H1 (cell line): ENCODE data around the gene DBNDD2. TPM values are rescaled to one million over a fixed set of nuclear protein-coding genes. Genes with fewer than 3 reads are reported as not detected.

ENCODE experiments used
- CTCF ChIA-PET: fragments of 300-600 bp; sonication (Branson Sonifier 250); formaldehyde crosslinking; loops from one replicate; lab custom pipeline; 2021; ENCODE audit not compliant: partially characterized antibody; lab: Charles Lee
- POLR2A ChIA-PET: fragments of 300-600 bp; sonication (Branson Sonifier 250); formaldehyde crosslinking; loops from one replicate; lab custom pipeline; 2021; ENCODE audit warnings: inconsistent platforms; ENCODE audit not compliant: partially characterized antibody; lab: Charles Lee
- DNase-seq, 2 experiments: peaks; one replicate each; pipeline versions ENCODE4 v3.0.0 to v3.0.0-alpha.2; 2010 to 2022; ENCODE audit warnings: low spot score in 2 of 2, low read depth in 1 of 2, mixed read lengths in 1 of 2
- FAIRE-seq: peaks from 2 replicates; lab custom pipeline; 2011; peaks lifted over from hg19 to GRCh38; lab: Jason Lieb, UNC
- H2AFZ ChIP-seq: 2 replicates; pipeline ENCODE4 v1.8.1; 2012; ENCODE audit warnings: low read length, inconsistent platforms
- H2AK5ac ChIP-seq: 2 replicates; pipeline ENCODE4 v1.6.1; 2013; ENCODE audit warnings: low read depth, low read length
- H2BK120ac ChIP-seq: replicated peaks from 2 replicates; pipeline ENCODE3; 2013; ENCODE audit warnings: low read depth, low read length, inconsistent platforms
- H2BK12ac ChIP-seq: 2 replicates; pipeline ENCODE4 v1.6.1; 2013; ENCODE audit warnings: low read depth, low read length
- H2BK15ac ChIP-seq: 2 replicates; pipeline ENCODE4 v1.6.1; 2013; ENCODE audit warnings: low read length
- H2BK20ac ChIP-seq: 2 replicates; pipeline ENCODE4 v1.6.1; 2013; ENCODE audit warnings: low read length
- H2BK5ac ChIP-seq: 2 replicates; pipeline ENCODE4 v1.6.1; 2013; ENCODE audit warnings: low read depth, low read length
- H3K14ac ChIP-seq: 2 replicates; pipeline ENCODE4 v1.6.1; 2013; ENCODE audit warnings: inconsistent platforms; ENCODE audit not compliant: insufficient read length
- H3K18ac ChIP-seq: 2 replicates; pipeline ENCODE4 v1.6.1; 2013; ENCODE audit warnings: low read length; ENCODE audit errors: extremely low read depth
- H3K23ac ChIP-seq: 2 replicates; pipeline ENCODE4 v1.6.1; 2013; ENCODE audit warnings: inconsistent platforms; ENCODE audit not compliant: insufficient read length
- H3K23me2 ChIP-seq: 2 replicates; pipeline ENCODE4 v1.6.1; 2013; ENCODE audit warnings: low read depth, low read length
- H3K27ac ChIP-seq: 2 replicates; pipeline ENCODE4 v1.6.1; 2011; ENCODE audit warnings: low read depth, low read length, inconsistent platforms
- H3K27me3 ChIP-seq, 4 experiments: replicated peaks in 1 of 4; 1 replicate in 1 of 4; 2 replicates in 3 of 4; pipeline versions ENCODE4 v1.6.1 to v1.8.1; 2011 to 2013; ENCODE audit warnings: low read length in 3 of 4, mild to moderate bottlenecking in 3 of 4, inconsistent platforms in 2 of 4, mixed read lengths in 2 of 4, moderate library complexity in 1 of 4; ENCODE audit not compliant: control insufficient read depth in 3 of 4, insufficient read depth in 3 of 4; ENCODE audit errors: extremely low read depth in 1 of 4
- H3K36me3 ChIP-seq, 4 experiments: 2 replicates each; pipeline versions ENCODE4 v1.6.1 to v1.8.1; 2011 to 2013; ENCODE audit warnings: mild to moderate bottlenecking in 4 of 4, low read length in 3 of 4, moderate library complexity in 2 of 4, control low read depth in 1 of 4, inconsistent platforms in 1 of 4; ENCODE audit not compliant: insufficient read depth in 4 of 4, control insufficient read depth in 2 of 4
- H3K4ac ChIP-seq: replicated peaks from 2 replicates; pipeline ENCODE3; 2013; ENCODE audit warnings: low read length, low read depth, mixed read lengths, inconsistent platforms; ENCODE audit not compliant: insufficient read length
- H3K4me1 ChIP-seq, 4 experiments: replicated peaks in 1 of 4; 1 replicate in 1 of 4; 2 replicates in 3 of 4; pipeline versions ENCODE4 v1.6.1 to v1.8.1; 2011 to 2013; ENCODE audit warnings: low read length in 3 of 4, inconsistent platforms in 2 of 4, mixed read lengths in 1 of 4; ENCODE audit not compliant: insufficient read depth in 4 of 4, control insufficient read depth in 3 of 4
- H3K4me2 ChIP-seq, 2 experiments: 2 replicates each; pipeline versions ENCODE4 v1.6.1 to v1.8.1; 2011 to 2013; ENCODE audit warnings: low read depth in 2 of 2, low read length in 2 of 2, control low read depth in 1 of 2, inconsistent platforms in 1 of 2, mild to moderate bottlenecking in 1 of 2; ENCODE audit not compliant: insufficient read depth in 1 of 2
- H3K4me3 ChIP-seq, 4 experiments: fragments of 200-600, 300-600 bp in 1 of 4; sonication (generic), shearing (Covaris generic), sonication (Bioruptor Twin) in 1 of 4; 2 replicates each; pipeline versions ENCODE4 v1.5.1 to v1.8.1; 2011 to 2016; ENCODE audit warnings: low read length in 4 of 4, low read depth in 3 of 4, control low read depth in 2 of 4, inconsistent platforms in 2 of 4, mild to moderate bottlenecking in 2 of 4, mixed read lengths in 1 of 4, moderate library complexity in 1 of 4; ENCODE audit not compliant: insufficient read depth in 2 of 4; ENCODE audit errors: extremely low read depth in 1 of 4
- H3K56ac ChIP-seq: replicated peaks from 2 replicates; pipeline ENCODE3; 2013; ENCODE audit warnings: low read depth, mild to moderate bottlenecking, mixed read lengths, low read length, inconsistent platforms; ENCODE audit not compliant: insufficient read length
- H3K79me1 ChIP-seq: 2 replicates; pipeline ENCODE4 v1.6.1; 2013; ENCODE audit warnings: low read depth, low read length, control low read depth
- H3K79me2 ChIP-seq, 2 experiments: 2 replicates each; pipeline versions ENCODE4 v1.6.1 to v1.8.1; 2012 to 2013; ENCODE audit warnings: low read length in 2 of 2, mild to moderate bottlenecking in 2 of 2, inconsistent platforms in 1 of 2; ENCODE audit not compliant: insufficient read depth in 2 of 2, control insufficient read depth in 1 of 2
- H3K9ac ChIP-seq, 4 experiments: replicated peaks in 1 of 4; 1 replicate in 1 of 4; 2 replicates in 3 of 4; pipeline versions ENCODE4 v1.6.1 to v1.8.1; 2011 to 2013; ENCODE audit warnings: low read depth in 3 of 4, low read length in 3 of 4, control low read depth in 2 of 4, mild to moderate bottlenecking in 2 of 4, moderate library complexity in 2 of 4, inconsistent platforms in 1 of 4; ENCODE audit errors: extremely low read depth in 1 of 4
- H3K9me3 ChIP-seq, 2 experiments: 2 replicates each; pipeline versions ENCODE4 v1.6.1 to v1.8.1; 2012 to 2013; ENCODE audit warnings: mild to moderate bottlenecking in 2 of 2, moderate library complexity in 2 of 2, control low read depth in 1 of 2, inconsistent platforms in 1 of 2, low read depth in 1 of 2, low read length in 1 of 2, mixed read lengths in 1 of 2; ENCODE audit not compliant: insufficient read depth in 2 of 2
- H4K20me1 ChIP-seq, 2 experiments: replicated peaks in 1 of 2; 2 replicates each; pipeline versions ENCODE3 to v1.8.1; 2011 to 2013; ENCODE audit warnings: inconsistent platforms in 2 of 2, low read length in 2 of 2, mild to moderate bottlenecking in 1 of 2; ENCODE audit not compliant: insufficient read depth in 2 of 2, control insufficient read depth in 1 of 2
- H4K5ac ChIP-seq: 2 replicates; pipeline ENCODE4 v1.6.1; 2013; ENCODE audit warnings: low read length, low read depth, mixed read lengths, inconsistent platforms; ENCODE audit not compliant: insufficient read length
- H4K8ac ChIP-seq: 2 replicates; pipeline ENCODE4 v1.8.0; 2013; ENCODE audit warnings: mild to moderate bottlenecking, moderate library complexity, low read length, inconsistent platforms; ENCODE audit not compliant: insufficient read depth; ENCODE audit errors: extremely low read depth
- H4K91ac ChIP-seq: replicated peaks from 2 replicates; pipeline ENCODE3; 2013; ENCODE audit warnings: low read length, mixed read lengths, inconsistent platforms; ENCODE audit not compliant: insufficient read length
- CBX8 ChIP-seq: fragments of 300-800, 300-1000 bp; sonication (generic); IDR thresholded peaks from 2 replicates; pipeline ENCODE4 v1.7.1; 2016; ENCODE audit warnings: low read depth, low read length, borderline replicate concordance
- CHD2 ChIP-seq: IDR thresholded peaks from 2 replicates; pipeline ENCODE4 v1.6.1; 2012; ENCODE audit warnings: low read length, improper control_type of control experiment
- CREB1 ChIP-seq: IDR thresholded peaks from 2 replicates; pipeline ENCODE4 v1.6.1; 2012; ENCODE audit warnings: inconsistent platforms
- NRF1 ChIP-seq: IDR thresholded peaks from 2 replicates; pipeline ENCODE4 v1.6.1; 2011; ENCODE audit warnings: mild to moderate bottlenecking, low read depth, low read length, improper control_type of control experiment
- RAD21 ChIP-seq, 2 experiments: IDR thresholded peaks in 1 of 2; conservative IDR thresholded peaks in 1 of 2; 2 replicates each; pipeline ENCODE4 v1.6.1; 2011; ENCODE audit warnings: low read depth in 2 of 2, low read length in 2 of 2, improper control_type of control experiment in 1 of 2, inconsistent platforms in 1 of 2, mild to moderate bottlenecking in 1 of 2, moderate library complexity in 1 of 2
- RBBP5 ChIP-seq: IDR thresholded peaks from 2 replicates; pipeline ENCODE4 v1.7.1; 2012; ENCODE audit warnings: low read depth, mild to moderate bottlenecking, inconsistent platforms, low read length, moderate library complexity, borderline replicate concordance
- SIRT6 ChIP-seq: IDR thresholded peaks from one replicate; pipeline ENCODE4 v1.7.1; 2012; ENCODE audit warnings: low read length, inconsistent platforms
- SIX5 ChIP-seq: IDR thresholded peaks from 2 replicates; pipeline ENCODE4 v1.6.1; 2011; ENCODE audit warnings: mild to moderate bottlenecking, low read depth, low read length
- SP1 ChIP-seq: IDR thresholded peaks from 2 replicates; pipeline ENCODE4 v1.6.1; 2011; ENCODE audit warnings: low read depth, low read length
- SP2 ChIP-seq: IDR thresholded peaks from 2 replicates; pipeline ENCODE4 v1.6.1; 2012; ENCODE audit warnings: mild to moderate bottlenecking, low read length, inconsistent platforms
- SUZ12 ChIP-seq: fragments of 200-600 bp; sonication (generic); IDR thresholded peaks from 2 replicates; pipeline ENCODE4 v1.6.1; 2012; ENCODE audit warnings: mild to moderate bottlenecking, inconsistent platforms, low read length, moderate library complexity, mixed read lengths
- TAF1 ChIP-seq: IDR thresholded peaks from 2 replicates; pipeline ENCODE4 v1.6.1; 2011; ENCODE audit warnings: mild to moderate bottlenecking, low read depth, low read length
- WGBS, 2 experiments: shearing (Covaris generic) in 1 of 2; methylation state at CpG; one replicate each; pipeline versions ENCODE4 v1.1.6 to v1.1.7; 2013 to 2015; ENCODE audit warnings: low lambda C conversion rate in 2 of 2, mixed read lengths in 2 of 2, inconsistent platforms in 1 of 2, low coverage in 1 of 2, missing lambda C conversion rate in 1 of 2; ENCODE audit not compliant: insufficient replicate concordance in 2 of 2, insufficient coverage in 1 of 2, insufficient read length in 1 of 2; ENCODE audit errors: extremely low coverage in 1 of 2, missing lambda C conversion rate in 1 of 2; 5-methylcytosine and 5-hydroxymethylcytosine counted together
- polyA plus RNA-seq, 7 experiments: library from polyadenylated mRNA; depleted of rRNA in 3 of 7; stranded (reverse) in 5 of 7; unstranded in 2 of 7; fragments of >200 nt in 5 of 7; fragments of 200-250 nt in 2 of 7; gene quantifications; 1 replicate in 5 of 7; 2 replicates in 1 of 7; 4 replicates in 1 of 7; pipeline versions ENCODE4 v1.2.1 to v1.2.3, GENCODE V29; 2011 to 2013; ENCODE audit warnings: missing spikeins in 2 of 7, mixed read lengths in 2 of 7
- total RNA-seq: library from RNA; stranded (reverse); fragmentation: NEBNext Ultra II Directional; extraction: Animal tissue kit (Norgen Biotek cat#: 25700); gene quantifications from 2 replicates; pipeline ENCODE4 v1.2.1, GENCODE V29; 2021
- TF ChIP-seq, protein P1 (sequence below), 3 experiments: IDR thresholded peaks; 1 replicate in 2 of 3; 2 replicates in 1 of 3; pipeline versions ENCODE4 v1.5.1 to v1.6.1; 2011; ENCODE audit warnings: low read length in 3 of 3, mild to moderate bottlenecking in 3 of 3, inconsistent platforms in 2 of 3, low read depth in 1 of 3, moderate library complexity in 1 of 3; ENCODE audit not compliant: insufficient read depth in 1 of 3; ENCODE audit errors: control extremely low read depth in 1 of 3

DBNDD2 gene
- total and polyA plus RNA-seq, 2 of the 8 experiments (the other 6 are each of a cell fraction or from before 2014, with no cell fraction given): 55.8 to 96.3 TPM

DNA sequence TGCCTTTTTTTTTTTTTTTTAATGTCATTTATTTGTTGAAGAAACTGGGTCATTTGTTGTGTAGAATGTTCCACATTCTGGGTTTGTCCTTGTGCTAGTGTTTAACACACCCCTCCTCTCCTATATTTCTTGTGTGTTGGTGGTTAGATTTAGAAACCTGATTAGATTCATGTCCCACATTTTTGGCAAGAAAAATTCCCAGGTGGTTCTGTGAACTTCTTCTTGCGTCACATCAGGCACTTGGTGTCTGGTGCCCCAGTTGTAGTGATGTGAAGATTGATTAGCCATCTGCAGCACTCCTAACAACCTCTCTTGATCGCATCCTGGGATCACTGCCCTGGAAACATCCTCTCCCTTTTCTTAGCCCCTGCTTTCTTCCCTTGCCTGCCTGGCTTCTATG lies 15.6 kb downstream of the DBNDD2 start:
- Histone ChIP-seq H3K79me1 (no peaks in the 10 kb centered on the region), H3K79me2 (no peaks in the 10 kb centered on the region), H3K23ac (no peak overlapping the region), H3K56ac (no peak overlapping the region), H4K5ac (no peak overlapping the region), H2BK5ac (no peak overlapping the region), H3K27me3 (no peaks in the 10 kb centered on the region), H3K36me3 (peaks cover 16 to 48% (median 31%) of the 10 kb centered on the region in 4 experiments), H3K4me3 (no peak overlapping the region), H3K4ac (no peak overlapping the region), H3K4me1 (no peaks in the 10 kb centered on the region), H2AK5ac (no peak overlapping the region), H3K14ac (no peak overlapping the region), H2BK12ac (no peak overlapping the region), H3K27ac (no peak overlapping the region), H3K9ac (no peak overlapping the region), H2BK120ac (no peak overlapping the region), H3K4me2 (no peak overlapping the region), H3K9me3 (no peaks in the 10 kb centered on the region), H2BK15ac (no peak overlapping the region), H4K8ac (no peak overlapping the region), H3K18ac (no peak overlapping the region), H4K91ac (no peak overlapping the region), H4K20me1 (peaks cover 2 to 3% of the 10 kb centered on the region in 2 experiments), H2BK20ac (no peak overlapping the region), H3K23me2 (no peaks in the 10 kb centered on the region; the same call in 1 of the 2 replicates), H2AFZ (no peak overlapping the region)
- FAIRE-seq (no peak), DNase-seq (no peak)
- 89% methylated on average over 2 of the region's 2 CpGs; no CpG with 5 or more reads in 1 of the 2 experiments for WGBS, 2 experiments
- CTCF ChIA-PET: no interaction called here
- POLR2A ChIA-PET: no interaction called here
- no peak for TF ChIP-seq CREB1
- no peak for TF ChIP-seq SP2
- TF ChIP-seq SIRT6: no peak
- no peak for TF ChIP-seq RBBP5
- TF ChIP-seq, protein P1, sequence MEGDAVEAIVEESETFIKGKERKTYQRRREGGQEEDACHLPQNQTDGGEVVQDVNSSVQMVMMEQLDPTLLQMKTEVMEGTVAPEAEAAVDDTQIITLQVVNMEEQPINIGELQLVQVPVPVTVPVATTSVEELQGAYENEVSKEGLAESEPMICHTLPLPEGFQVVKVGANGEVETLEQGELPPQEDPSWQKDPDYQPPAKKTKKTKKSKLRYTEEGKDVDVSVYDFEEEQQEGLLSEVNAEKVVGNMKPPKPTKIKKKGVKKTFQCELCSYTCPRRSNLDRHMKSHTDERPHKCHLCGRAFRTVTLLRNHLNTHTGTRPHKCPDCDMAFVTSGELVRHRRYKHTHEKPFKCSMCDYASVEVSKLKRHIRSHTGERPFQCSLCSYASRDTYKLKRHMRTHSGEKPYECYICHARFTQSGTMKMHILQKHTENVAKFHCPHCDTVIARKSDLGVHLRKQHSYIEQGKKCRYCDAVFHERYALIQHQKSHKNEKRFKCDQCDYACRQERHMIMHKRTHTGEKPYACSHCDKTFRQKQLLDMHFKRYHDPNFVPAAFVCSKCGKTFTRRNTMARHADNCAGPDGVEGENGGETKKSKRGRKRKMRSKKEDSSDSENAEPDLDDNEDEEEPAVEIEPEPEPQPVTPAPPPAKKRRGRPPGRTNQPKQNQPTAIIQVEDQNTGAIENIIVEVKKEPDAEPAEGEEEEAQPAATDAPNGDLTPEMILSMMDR (IDR thresholded peaks at IDR 0.05; ENCODE audit: control extremely low read depth in 1 of 3, insufficient read depth in 1 of 3, low read depth in 1 of 3, low read length in 3 of 3): no peak
- TF ChIP-seq CBX8: no peak
- no peak for TF ChIP-seq NRF1
- TF ChIP-seq RAD21 (IDR thresholded peaks at IDR 0.05 in 1 of 2, conservative IDR thresholded peaks at IDR 0.05 in 1 of 2; ENCODE audit: low read depth in 2 of 2, low read length in 2 of 2): no peak
- TF ChIP-seq CHD2: no peak
- no peak for TF ChIP-seq TAF1
- no peak for TF ChIP-seq SP1
- no peak for TF ChIP-seq SUZ12
- no peak for TF ChIP-seq SIX5
